ENCODE measurements around the gene NAA50.

NAA50 gene

DNA sequence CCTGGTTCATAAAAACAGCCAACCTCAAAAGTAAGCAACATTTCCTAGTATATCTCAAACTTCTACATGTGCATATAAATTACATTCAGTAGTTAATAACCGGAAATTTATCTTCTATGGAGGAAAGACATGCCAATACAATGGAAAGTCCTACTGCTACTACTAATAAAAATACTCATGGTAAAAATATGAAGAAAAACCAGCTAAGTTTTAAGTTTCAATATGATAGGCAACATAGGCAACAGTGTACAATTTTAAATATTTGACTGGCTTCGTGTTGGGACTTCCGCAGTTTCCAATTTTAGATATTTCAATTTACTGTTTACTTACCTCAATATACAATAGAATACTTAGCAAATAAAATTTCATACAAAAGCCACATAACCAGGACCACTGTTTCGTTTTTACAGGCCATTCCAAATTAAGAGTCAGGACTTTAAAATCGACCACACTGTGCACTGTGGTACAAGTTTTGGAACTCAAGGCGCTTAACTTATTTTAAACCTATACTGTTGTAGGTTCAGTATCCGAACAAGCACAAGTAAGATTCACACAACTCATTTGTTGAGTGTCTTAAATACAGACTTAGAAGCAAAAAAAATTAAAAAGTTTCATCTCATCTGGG, 2.9 kb downstream of the NAA50 start:
- Histone ChIP-seq H3K4me3 (ENCODE audit: low read length) (peak overlapping the region; percentile 78), H3K4me2 (ENCODE audit: low read length) (peak overlapping the region; percentile 86), H3K27me3 (ENCODE audit: low read depth, low read length) (no peaks in the 10 kb centered on the region), H3K79me2 (ENCODE audit: low read length) (peaks cover 90% of the 10 kb centered on the region), H3K36me3 (replicated peaks; ENCODE audit: low read depth, low read length) (peaks cover 12% of the 10 kb centered on the region), H3K9me3 (ENCODE audit: insufficient read depth, low read length) (no peaks in the 10 kb centered on the region), H4K20me1 (ENCODE audit: insufficient read depth, low read length) (peaks cover 65% of the 10 kb centered on the region), H3K9ac (ENCODE audit: low read length) (no peak overlapping the region), H2AFZ (ENCODE audit: low read depth, low read length) (no peak overlapping the region), H3K4me1 (ENCODE audit: low read length) (peaks cover 36% of the 10 kb centered on the region), H3K27ac (ENCODE audit: low read length) (no peak overlapping the region)
- TF ChIP-seq, protein P1, sequence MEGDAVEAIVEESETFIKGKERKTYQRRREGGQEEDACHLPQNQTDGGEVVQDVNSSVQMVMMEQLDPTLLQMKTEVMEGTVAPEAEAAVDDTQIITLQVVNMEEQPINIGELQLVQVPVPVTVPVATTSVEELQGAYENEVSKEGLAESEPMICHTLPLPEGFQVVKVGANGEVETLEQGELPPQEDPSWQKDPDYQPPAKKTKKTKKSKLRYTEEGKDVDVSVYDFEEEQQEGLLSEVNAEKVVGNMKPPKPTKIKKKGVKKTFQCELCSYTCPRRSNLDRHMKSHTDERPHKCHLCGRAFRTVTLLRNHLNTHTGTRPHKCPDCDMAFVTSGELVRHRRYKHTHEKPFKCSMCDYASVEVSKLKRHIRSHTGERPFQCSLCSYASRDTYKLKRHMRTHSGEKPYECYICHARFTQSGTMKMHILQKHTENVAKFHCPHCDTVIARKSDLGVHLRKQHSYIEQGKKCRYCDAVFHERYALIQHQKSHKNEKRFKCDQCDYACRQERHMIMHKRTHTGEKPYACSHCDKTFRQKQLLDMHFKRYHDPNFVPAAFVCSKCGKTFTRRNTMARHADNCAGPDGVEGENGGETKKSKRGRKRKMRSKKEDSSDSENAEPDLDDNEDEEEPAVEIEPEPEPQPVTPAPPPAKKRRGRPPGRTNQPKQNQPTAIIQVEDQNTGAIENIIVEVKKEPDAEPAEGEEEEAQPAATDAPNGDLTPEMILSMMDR (IDR thresholded peaks at IDR 0.05; ENCODE audit: low read depth, low read length): no peak
- TF ChIP-seq EZH2phosphoT487 (IDR thresholded peaks at IDR 0.05; ENCODE audit: low read depth): no peak

DNA sequence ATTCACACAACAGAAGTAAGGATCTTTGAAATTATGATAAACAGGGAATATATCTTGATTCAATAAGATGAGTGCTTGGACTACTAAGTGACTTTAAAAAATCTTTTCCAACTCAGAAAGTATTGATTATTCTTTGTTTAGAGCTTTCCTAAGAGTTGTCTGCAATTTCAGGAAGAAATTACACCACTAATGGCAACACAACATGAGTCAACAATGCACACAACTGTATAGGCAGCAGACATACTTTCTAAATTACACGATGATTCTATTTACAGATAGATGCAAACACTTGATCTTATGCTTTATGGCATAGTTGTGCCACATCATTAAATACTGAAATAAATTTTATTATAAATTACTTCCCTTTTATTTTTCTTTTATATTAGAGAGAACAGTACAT, 4.4 kb downstream of the NAA50 start:
- peaks cover 80% of the 10 kb centered on the region for H4K20me1 ChIP-seq (ENCODE audit: insufficient read depth, low read length)
- peaks cover 94% of the 10 kb centered on the region for H3K79me2 ChIP-seq (ENCODE audit: low read length)
- peaks cover 44% of the 10 kb centered on the region for H3K4me1 ChIP-seq (ENCODE audit: low read length)
- no peak for TF ChIP-seq EZH2phosphoT487 (IDR thresholded peaks at IDR 0.05; ENCODE audit: low read depth)
- TF ChIP-seq, protein P1 (IDR thresholded peaks at IDR 0.05; ENCODE audit: low read depth, low read length): no peak
- no peak overlapping the region for H3K4me2 ChIP-seq (ENCODE audit: low read length)
- no peak overlapping the region for H3K4me3 ChIP-seq (ENCODE audit: low read length)
- peaks cover 12% of the 10 kb centered on the region for H3K36me3 ChIP-seq (replicated peaks; ENCODE audit: low read depth, low read length)
- no peak overlapping the region for H3K9ac ChIP-seq (ENCODE audit: low read length)
- no peak overlapping the region for H3K27ac ChIP-seq (ENCODE audit: low read length)
- no peaks in the 10 kb centered on the region for H3K27me3 ChIP-seq (ENCODE audit: low read depth, low read length)
- no peaks in the 10 kb centered on the region for H3K9me3 ChIP-seq (ENCODE audit: insufficient read depth, low read length)
- H2AFZ ChIP-seq (ENCODE audit: low read depth, low read length): no peak overlapping the region

DNA sequence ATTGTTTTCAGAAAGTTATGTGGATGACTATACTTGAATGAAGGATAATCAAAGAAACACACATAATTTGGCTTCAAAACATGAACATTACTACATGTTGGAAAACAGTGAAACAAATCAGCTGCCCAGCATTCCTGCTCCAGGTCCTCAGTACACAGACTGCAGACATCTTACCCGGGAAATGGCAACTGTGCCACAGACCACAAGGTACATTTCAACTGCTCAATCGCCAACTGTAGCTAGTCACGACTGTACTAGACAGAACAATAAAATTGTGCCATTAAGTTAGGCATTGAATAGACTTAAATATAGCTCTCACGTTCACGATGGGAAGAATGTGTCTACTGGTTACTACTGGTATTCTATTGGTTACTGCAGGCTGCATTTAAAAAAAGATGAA, 5.0 kb downstream of the NAA50 start:
- Histone ChIP-seq H3K9ac (ENCODE audit: low read length) (no peak overlapping the region), H3K4me1 (ENCODE audit: low read length) (peaks cover 45% of the 10 kb centered on the region), H3K9me3 (ENCODE audit: insufficient read depth, low read length) (no peaks in the 10 kb centered on the region), H3K4me2 (ENCODE audit: low read length) (no peak overlapping the region), H3K79me2 (ENCODE audit: low read length) (peaks cover 99% of the 10 kb centered on the region), H2AFZ (ENCODE audit: low read depth, low read length) (no peak overlapping the region), H4K20me1 (ENCODE audit: insufficient read depth, low read length) (peaks cover 85% of the 10 kb centered on the region), H3K4me3 (ENCODE audit: low read length) (no peak overlapping the region), H3K27ac (ENCODE audit: low read length) (no peak overlapping the region), H3K27me3 (ENCODE audit: low read depth, low read length) (no peaks in the 10 kb centered on the region), H3K36me3 (replicated peaks; ENCODE audit: low read depth, low read length) (peaks cover 12% of the 10 kb centered on the region)
- no peak for TF ChIP-seq EZH2phosphoT487 (IDR thresholded peaks at IDR 0.05; ENCODE audit: low read depth)
- TF ChIP-seq, protein P1 (IDR thresholded peaks at IDR 0.05; ENCODE audit: low read depth, low read length): no peak

DNA sequence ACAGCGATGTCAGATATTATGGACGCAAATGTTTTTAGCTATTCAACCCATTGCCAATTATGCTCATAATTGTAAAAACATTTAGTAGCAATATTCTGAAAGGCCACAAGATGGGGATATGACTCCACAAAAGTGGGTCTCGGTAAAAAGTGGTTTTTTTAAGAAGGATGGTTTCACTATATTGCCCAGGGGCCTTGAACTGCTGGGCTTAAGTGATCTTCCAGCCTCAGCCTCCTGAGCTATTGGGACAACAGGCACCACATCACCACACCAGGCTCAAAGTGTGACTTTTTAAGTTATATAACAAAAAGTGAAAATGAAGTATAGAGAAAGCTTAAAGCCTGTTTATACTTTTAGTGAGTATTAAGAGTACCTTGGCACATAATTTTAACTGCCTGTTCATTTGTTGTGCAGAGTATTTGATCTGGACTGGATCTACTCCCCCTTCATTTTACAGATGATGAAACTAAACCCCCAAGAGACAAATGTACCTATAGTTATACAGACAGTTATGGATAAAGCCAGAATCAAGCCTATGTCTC, 9.4 kb downstream of the NAA50 start:
- Histone ChIP-seq H3K4me3 (ENCODE audit: low read length) (no peak overlapping the region), H3K4me1 (ENCODE audit: low read length) (peaks cover 18% of the 10 kb centered on the region), H2AFZ (ENCODE audit: low read depth, low read length) (no peak overlapping the region), H3K36me3 (replicated peaks; ENCODE audit: low read depth, low read length) (peaks cover 11% of the 10 kb centered on the region), H3K9ac (ENCODE audit: low read length) (no peak overlapping the region), H3K27ac (ENCODE audit: low read length) (peak overlapping the region; percentile 16; the same call in 1 of the 2 replicates), H4K20me1 (ENCODE audit: insufficient read depth, low read length) (peaks cover 91% of the 10 kb centered on the region), H3K9me3 (ENCODE audit: insufficient read depth, low read length) (no peaks in the 10 kb centered on the region), H3K27me3 (ENCODE audit: low read depth, low read length) (no peaks in the 10 kb centered on the region), H3K79me2 (ENCODE audit: low read length) (peaks cover 100% of the 10 kb centered on the region), H3K4me2 (ENCODE audit: low read length) (peak overlapping the region; percentile 21)
- no peak for TF ChIP-seq EZH2phosphoT487 (IDR thresholded peaks at IDR 0.05; ENCODE audit: low read depth)
- TF ChIP-seq, protein P1 (IDR thresholded peaks at IDR 0.05; ENCODE audit: low read depth, low read length): peak; percentile 73

Measured in OCI-LY3 (cell line).